DMS 273 treated with DMSO at 0.1 percent for 48 hours (cell line): ENCODE data around the gene XNDC1N.
"Not testable (repeated sequence)": the region's sequence is repeated elsewhere in the genome, so short reads cannot be mapped to it uniquely, and the experiment has no call there.

Experiments used
- DNase-seq: peaks from one replicate; lab custom pipeline; 2025; lab: John Stamatoyannopoulos, UW

XNDC1N gene

DNA sequence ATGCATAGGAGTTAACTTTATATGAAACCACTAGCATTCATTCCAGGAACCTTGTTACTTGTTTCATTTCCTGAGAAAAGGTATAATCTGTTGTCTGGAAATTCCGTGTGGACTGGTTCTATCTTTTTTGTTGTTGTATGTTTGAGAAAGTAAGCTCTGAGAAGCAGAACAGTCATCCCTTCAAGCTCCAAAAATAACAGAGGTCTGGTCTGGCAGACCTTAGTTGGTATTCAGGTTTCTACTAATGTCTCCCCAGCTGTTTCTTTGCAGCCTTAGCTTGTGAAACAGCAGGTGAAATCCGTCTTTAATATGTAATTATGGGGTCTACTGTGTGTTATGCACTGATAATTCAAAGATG, 2.8 kb upstream of the XNDC1N start:
- DNase-seq: no peak

DNA sequence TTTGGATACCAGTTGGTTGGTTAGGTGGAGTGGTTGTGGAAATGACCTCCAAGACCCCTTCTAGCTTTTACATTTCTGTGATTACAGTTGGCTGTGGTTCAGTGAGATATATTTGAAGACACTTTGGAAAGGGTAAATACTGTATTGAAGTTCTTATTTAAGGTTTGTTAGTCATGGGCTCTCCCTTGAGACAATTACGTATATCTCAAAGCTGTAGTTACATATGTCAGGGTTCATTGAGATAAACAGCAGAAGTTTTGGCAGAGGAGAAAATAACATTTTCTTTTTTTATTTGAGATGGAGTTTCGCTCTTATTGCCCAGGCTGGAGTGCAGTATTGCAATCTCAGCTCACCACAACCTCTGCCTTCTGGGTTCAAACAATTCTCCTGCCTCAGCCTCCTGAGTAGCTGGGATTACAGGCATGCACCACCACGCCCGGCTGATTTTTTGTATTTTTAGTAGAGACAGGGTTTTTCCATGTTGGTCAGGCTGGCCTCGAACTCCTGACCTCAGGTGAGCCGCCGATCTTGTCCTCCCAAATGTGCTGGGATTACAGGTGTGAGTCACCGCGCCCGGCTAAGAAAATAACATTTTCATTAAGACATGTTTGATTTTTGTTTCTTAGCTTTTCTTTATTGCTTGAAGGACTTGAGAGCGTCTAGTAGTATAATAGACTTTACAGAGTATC, 2.3 kb upstream of the XNDC1N start:
- DNase-seq: no peak

DNA sequence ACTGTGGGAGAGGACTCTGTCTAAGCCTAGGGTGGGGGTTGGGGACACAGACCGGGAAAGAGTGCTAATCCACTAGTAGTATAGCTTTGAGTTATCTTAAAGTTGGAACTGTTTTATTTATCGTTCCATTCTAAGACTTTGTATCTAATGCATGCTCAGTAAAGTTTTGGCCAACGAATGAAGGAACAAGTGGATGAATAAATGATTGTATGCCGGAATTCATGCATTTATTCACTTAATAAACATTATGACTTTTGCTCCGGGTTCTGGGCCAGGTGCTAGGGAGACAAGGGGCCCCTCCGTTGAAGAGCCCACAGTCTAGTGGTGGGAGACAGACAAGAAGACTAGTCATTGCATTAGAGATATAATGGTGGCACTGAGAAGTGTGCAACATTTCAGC, 1.1 kb upstream of the XNDC1N start:
- DNase-seq: no peak

DNA sequence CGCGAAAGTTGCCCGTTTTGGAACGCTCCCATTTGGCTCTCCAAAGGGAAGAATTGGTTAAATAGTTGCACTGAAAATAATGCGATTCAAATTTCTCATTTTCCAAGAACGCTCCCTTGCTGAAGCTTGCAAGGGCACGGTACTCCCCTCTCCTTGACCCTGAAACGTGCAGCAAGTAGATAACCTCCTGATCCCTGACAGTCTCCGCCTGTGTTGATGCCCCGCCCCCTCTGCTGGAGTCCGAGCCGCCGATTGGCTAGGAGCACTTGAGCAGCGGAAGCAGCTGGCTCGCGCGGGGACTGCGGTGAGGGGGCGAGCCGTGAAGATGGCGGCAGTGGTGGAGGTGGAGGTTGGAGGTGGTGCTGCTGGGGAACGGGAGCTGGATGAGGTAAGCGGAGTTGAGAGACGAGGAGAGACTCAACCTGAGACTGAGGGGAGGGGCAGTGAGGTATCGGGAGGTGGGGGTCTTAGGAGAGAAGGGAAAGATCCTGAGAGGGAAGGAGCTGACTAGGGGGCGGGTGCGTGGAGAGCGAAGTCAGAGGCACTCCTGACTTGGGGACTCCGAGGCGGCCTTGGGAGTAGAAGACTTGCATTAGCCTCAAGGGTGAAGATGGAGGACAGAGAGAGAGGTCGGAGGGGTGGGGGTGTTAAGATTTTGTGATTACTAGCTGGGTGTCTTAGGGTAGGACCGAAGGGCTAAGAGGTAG, 496 bp upstream of the XNDC1N start, which contains the start of gene RNF121:
Gene RNF121, plus strand, starts transcription at position 310 of the 707 bp plus-strand sequence. Its CDS starts 16 bp downstream, at position 326.
- DNase-seq: peak; percentile 82

DNA sequence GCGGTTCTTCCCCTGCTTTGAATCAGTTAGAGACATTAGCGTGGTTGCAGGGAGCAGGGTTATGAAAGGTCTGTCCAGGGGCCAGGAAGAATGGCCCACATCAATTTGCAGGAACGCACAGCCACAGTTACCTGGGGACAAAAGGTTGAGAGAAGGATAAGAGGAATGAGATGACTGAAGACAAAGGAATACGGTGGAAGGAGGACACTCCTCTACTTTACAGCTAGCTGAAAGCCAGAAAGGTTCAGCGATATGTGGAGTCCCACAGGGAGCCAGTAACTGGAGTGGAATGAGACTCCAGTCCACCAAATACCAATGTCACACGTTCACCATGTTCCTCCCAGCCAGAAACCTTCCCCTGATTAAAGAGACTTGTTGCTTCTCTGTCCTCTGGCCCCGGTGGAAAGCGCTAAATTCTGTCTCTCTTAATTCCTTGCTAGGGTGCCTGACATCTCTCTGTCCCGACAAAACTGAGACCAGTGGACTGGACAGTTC, 10.7 kb downstream of the XNDC1N start:
- DNase-seq: no peak

DNA sequence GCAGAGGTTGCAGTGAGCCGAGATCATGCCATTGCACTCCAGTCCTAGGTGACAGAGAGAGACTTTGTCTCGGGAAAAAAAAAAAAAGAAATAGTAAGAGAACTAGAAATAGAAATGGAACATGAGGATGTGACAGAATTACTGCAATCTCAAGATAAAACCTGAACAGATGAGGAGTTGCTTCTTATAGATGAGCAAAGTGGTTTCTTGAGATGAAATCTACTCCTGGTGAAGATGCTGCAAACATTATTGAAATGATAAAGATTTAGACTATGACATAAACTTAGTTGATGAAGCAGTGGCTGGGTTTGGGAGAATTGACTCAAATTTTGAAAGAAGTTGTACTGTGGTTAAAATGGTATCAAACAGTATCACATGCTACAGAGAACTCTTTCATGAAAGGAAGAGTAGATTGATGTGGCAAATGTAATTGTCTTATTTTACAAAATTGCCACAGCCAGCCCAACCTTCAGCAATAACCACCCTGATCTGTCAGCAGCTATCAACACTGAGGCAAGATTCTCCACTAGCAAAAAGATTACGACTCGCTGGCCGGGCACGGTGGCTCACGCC, 13.7 kb downstream of the XNDC1N start:
- DNase-seq: no peak

DNA sequence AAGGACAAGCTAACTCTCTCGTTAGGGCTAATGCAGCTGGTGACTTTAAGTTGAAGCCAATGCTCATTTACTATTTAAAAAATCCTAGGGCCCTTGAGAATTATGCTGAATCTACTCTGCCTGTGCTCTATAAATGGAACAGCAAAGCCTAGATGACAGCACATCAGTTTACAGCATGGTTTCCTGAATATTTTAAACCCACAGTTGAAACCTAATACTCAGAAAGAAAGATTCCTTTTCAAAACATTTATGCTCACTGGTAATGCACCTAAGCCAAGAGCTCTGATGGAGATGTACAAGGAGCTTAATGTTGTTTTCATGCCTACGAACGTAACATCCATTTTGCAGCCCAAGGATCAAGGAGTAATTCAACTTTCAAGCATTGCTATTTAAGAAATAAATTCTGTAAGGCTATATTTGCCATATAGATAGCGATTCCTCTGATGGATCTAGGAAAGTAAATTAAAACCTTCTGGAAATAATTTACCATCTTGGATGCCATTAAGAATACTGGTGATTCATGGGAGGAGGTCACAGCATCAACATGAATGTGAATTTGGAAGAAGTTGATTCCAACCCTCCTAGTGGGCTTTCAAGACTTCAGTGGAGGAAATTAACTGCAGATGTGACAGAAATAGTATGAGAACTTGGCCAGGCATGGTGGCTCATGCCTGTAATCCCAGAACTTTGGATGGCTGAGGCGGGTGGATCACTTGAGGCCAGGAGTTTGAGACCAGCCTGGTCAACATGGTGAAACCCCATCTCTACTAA, 14.5 kb downstream of the XNDC1N start:
- no peak for DNase-seq

DNA sequence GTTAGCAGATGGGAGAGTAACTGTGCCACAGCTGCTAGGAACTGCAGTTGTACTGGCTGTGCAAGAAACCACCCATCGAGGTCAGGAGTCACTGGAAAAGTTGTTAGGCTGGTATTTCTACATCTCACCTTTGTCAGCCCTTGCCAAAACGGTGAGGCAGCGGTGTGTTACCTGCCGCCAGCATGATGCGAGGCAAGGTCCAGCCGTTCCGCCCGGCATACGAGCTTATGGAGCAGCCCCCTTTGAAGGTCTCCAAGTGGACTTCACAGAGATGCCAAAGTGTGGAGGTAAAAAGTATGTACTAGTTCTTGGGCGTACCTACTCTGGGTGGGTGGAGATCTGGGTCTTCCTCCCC, 16.4 kb downstream of the XNDC1N start:
- DNase-seq: not testable (repeated sequence)

DNA sequence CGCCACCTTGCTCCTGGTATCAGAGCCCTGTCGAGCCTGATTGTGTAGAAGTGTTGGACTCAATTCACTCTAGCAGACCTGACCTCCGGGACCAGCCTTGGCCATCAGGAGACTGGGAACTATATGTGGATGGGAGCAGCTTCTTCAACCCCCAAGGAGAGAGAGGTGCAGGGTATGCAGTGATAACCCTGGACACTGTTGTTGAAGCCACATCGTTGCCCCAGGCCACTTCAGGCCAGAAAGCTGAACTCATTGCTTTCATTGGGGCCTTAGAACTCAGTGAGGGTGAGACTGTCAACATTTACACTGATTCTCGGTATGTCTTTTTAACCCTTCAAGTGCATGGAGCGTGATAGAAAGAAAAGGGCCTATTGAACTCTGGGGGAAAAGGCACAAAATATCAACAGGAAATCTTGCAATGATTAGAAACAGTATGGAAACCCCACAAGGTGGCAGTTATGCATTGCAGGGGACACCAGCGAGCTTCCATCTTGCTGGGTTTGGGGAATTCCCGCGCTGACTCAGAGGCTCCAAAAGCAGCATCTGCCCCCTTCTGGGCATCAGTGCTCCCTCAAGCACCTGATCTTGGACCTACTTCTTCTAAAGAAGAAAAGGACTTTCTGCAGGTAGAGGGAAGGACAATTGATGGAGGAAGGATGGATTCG, 16.9 kb downstream of the XNDC1N start:
- not testable (repeated sequence) for DNase-seq

DNA sequence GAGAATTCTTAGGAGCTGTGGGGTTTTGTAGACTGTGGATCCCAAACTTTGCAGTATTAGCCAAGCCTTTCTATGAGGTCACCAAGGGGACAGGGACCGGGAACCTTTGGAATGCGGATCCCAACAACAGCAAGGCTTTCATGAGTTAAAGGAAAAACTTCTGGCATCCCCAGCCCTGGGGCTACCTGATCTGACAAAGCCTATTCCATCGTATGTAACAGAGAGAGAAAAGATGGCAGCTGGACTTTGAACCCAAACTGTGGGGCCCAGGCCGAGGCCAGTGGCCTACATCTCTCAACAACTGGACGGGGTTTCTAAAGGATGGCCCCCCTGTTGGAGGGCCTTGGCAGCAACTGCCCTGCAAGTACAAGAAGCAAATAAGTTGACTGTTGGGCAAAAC, 17.6 kb downstream of the XNDC1N start:
- DNase-seq: not testable (repeated sequence)

DNA sequence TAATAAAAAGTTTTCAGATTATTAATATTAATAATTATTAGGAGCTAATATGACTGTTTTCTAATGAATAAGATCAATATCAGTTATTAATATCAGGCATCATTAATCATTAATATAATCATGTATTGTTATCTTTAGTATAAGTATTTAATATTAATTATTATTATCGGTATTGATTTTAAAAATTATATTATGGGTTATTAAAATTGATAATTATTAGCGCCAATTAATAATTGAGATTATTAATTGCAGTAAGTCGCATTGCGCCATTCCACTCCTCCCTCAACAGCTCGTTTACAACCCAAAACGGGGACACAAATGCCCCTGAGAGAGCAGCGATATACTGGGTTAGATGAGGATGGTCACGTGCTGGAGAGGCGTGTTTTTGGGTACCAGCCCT, 20.2 kb downstream of the XNDC1N start:
- no peak for DNase-seq

DNA sequence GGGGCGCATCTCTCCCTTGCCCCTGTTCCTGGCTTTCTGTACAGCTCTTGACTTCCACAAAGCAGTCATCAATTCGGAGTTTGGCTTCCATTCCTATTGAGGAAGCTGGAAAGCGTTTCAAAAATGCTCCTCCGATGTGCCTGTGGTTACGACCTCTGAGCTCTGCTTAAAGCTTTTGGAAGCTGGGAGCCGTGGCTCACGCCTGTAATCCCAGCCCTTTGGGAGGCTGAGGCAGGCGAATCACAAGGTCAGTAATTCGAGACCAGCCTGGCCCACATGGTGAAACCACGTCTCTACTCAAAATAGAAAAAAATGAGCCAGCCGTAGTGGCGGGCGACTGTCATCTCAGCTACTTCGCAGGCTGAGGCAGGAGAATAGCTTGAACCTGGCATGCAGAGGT, 27.3 kb downstream of the XNDC1N start:
- DNase-seq: not testable (repeated sequence)

DNA sequence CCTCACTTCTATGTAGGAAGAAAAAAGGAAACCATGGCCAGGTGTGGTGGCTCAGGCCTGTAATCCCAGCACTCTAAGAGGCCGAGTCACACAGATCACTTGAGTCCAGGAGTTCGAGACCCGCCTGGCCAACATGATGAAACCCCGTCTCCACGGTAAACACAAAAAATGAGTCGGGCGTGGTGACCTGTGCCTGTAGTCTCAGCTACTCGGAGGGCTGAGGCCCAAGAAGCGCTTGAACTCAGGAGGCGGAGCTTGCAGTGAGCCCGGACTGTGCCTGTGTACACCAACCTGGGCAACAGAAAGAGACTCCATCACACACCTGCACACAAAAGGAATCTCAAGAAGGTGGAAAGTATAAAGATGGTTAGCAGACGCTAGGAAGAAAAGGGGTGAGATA, 32.4 kb downstream of the XNDC1N start:
- no peak for DNase-seq

DNA sequence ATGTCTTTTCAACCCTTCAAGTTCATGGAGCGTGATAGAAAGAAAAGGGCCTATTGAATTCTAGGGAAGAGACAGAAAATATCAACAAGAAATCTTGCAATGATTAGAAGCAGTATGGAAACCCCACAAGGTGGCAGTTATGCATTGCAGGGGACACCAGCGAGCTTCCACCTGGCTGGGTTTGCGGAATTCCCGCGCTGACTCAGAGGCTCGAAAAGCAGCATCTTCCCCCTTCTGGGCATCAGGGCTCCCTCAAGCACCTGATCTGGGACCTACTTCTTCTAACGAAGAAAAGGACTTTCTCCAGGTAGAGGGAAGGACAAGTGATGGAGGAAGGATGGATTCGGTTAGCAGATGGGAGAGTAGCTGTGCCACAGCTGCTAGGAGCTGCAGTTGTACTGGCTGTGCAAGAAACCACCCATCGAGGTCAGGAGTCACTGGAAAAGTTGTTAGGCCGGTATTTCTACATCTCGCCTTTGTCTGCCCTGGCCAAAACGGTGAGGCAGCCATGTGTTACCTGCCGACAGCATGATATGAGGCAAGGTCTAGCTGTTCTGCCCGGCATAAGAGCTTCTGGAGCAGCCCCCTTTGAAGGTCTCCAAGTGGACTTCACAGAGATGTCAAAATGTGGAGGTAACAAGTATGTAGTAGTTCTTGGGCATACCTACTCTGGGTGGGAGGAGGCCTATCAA, 39.1 kb downstream of the XNDC1N start:
- DNase-seq: not testable (repeated sequence)

DNA sequence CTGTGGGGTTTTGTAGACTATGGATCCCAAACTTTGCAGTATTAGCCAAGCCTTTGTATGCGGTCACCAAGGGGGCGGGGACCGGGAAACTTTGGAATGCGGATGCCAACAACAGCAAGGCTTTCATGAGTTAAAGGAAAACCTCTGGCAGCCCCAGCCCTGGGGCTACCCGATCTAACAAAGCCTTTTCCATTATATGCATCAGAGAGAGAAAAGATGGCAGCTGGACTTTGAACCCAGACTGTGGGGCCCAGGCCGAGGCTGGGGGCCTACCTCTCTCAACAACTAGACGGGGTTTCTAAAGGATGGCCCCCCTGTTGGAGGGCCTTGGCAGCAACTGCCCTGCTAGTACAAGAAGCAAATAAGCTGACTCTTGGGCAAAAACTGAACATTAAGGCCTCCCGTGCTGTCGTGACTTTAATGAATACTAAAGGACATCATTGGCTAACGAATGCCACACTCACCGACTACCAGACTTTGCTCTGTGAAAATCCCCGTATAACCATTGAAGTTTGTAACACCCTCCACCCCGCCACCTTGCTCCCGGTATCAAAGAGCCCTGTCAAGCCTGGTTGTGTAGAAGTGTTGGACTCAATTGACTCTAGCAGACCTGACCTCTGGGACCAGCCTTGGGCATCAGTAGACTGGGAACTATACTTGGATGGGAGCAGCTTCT, 39.9 kb downstream of the XNDC1N start:
- DNase-seq: not testable (repeated sequence)

DNA sequence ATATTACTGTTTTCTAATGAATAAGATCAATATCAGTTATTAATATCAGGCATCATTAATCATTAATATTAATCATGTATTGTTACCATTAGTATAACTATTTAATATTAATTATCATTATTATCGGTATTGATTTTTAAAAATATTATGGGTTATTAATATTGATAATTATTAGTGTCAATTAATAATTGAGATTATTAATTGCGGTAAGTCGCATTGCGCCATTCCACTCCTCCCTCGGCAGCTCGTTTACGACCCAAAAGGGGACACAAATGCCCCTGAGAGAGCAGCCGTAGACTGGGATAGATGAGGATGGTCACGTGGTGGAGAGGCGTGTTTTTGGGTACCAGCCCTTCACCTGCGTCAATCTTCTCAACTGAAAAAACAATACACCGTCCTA, 42.6 kb downstream of the XNDC1N start:
- DNase-seq: not testable (repeated sequence)
